GM19467 (cell line): ENCODE measurements around the gene LSP1.

Experiments
- ATAC-seq: cut with Tn5 transposase; IDR thresholded peaks from one replicate; pipeline ENCODE4 v1.9.1; 2021; ENCODE audit warnings: mild to moderate bottlenecking, moderate library complexity; ENCODE audit not compliant: unreplicated experiment

Gene LSP1

GRCh38 chr11:1913271-1914060, 60.6 kb downstream of the LSP1 start:
- ATAC-seq, result no peak

- ATAC-seq, result no peak
Observed at GRCh38 chr11:1915795-1916131, 62.9 kb downstream of the LSP1 start.

GRCh38 chr11:1916132-1916985, 63.5 kb downstream of the LSP1 start:
- no peak for ATAC-seq

GRCh38 chr11:1916986-1917522, 64.2 kb downstream of the LSP1 start:
- ATAC-seq, result no peak

GRCh38 chr11:1917523-1918435, 64.9 kb downstream of the LSP1 start:
- ATAC-seq, result no peak

GRCh38 chr11:1918436-1919315, 65.8 kb downstream of the LSP1 start:
- ATAC-seq, result no peak

GRCh38 chr11:1919391-1920127, 66.7 kb downstream of the LSP1 start, which contains the start of gene TNNT3:
Gene TNNT3, plus strand, starts transcription at chr11:1919703. Its CDS starts 3,172 bp downstream, at chr11:1922875.
- no peak for ATAC-seq

- ATAC-seq, result no peak
Observed at GRCh38 chr11:1920128-1920908, 67.4 kb downstream of the LSP1 start.

- no peak for ATAC-seq
Observed at GRCh38 chr11:1920909-1921573, 68.2 kb downstream of the LSP1 start.

- ATAC-seq, result no peak
Observed at GRCh38 chr11:1921574-1922141, 68.8 kb downstream of the LSP1 start.

- no peak for ATAC-seq
Observed at GRCh38 chr11:1922481-1923081, 69.7 kb downstream of the LSP1 start.

- no peak for ATAC-seq
Observed at GRCh38 chr11:1923201-1923956, 70.5 kb downstream of the LSP1 start.

GRCh38 chr11:1924181-1924580, 71.3 kb downstream of the LSP1 start:
- no peak for ATAC-seq

- ATAC-seq, result no peak
Observed at GRCh38 chr11:1924646-1925372, 71.9 kb downstream of the LSP1 start.

- ATAC-seq, result no peak
Observed at GRCh38 chr11:1925373-1926155, 72.7 kb downstream of the LSP1 start.
